ENCODE data around the gene PUM1.

GRCh38 chr1:30887485-30888315 is 177.8 kb downstream of the PUM1 start:
- no peak for TF ChIP-seq POLR2AphosphoS5 (IDR thresholded peaks at IDR 0.05; ENCODE audit: insufficient read depth in 1 of 2, low read depth in 1 of 2)
- TF ChIP-seq POLR2A (IDR thresholded peaks at IDR 0.05): no peak

All from vagina (tissue), 2 donors.